H9 (cell line): ENCODE results near the gene DCPS. TPM values are rescaled to one million over a fixed set of nuclear protein-coding genes. Genes with fewer than 3 reads are reported as not detected.

Experiments used
- DNase-seq: peaks from one replicate; pipeline ENCODE4 v3.0.0-alpha.2; 2017
- H2AFZ ChIP-seq: one replicate; pipeline ENCODE4 v1.6.1; 2013; ENCODE audit warnings: mild to moderate bottlenecking, low read length, control low read depth, moderate library complexity
- H2AK5ac ChIP-seq: 2 replicates; pipeline ENCODE4 v1.6.1; 2013; ENCODE audit warnings: low read length, control low read depth, mixed read lengths; ENCODE audit not compliant: insufficient read length
- H2BK120ac ChIP-seq: one replicate; pipeline ENCODE4 v1.6.1; 2013; ENCODE audit warnings: low read depth, mild to moderate bottlenecking, low read length, control low read depth, inconsistent platforms; ENCODE audit not compliant: poor library complexity, severe bottlenecking
- H2BK12ac ChIP-seq: 2 replicates; pipeline ENCODE4 v1.6.1; 2013; ENCODE audit warnings: low read length, control low read depth, mixed read lengths, low read depth; ENCODE audit not compliant: insufficient read length
- H2BK15ac ChIP-seq: 2 replicates; pipeline ENCODE4 v1.6.1; 2013; ENCODE audit warnings: low read depth, low read length, control low read depth
- H2BK20ac ChIP-seq: one replicate; pipeline ENCODE4 v1.6.1; 2013; ENCODE audit warnings: low read depth, mild to moderate bottlenecking, low read length, control low read depth, inconsistent platforms; ENCODE audit not compliant: poor library complexity, severe bottlenecking
- H2BK5ac ChIP-seq: 2 replicates; pipeline ENCODE4 v1.6.1; 2013; ENCODE audit warnings: low read length, control low read depth, mixed read lengths; ENCODE audit not compliant: insufficient read length
- H3K14ac ChIP-seq: 2 replicates; pipeline ENCODE4 v1.6.1; 2013; ENCODE audit warnings: low read length, control low read depth; ENCODE audit not compliant: insufficient read depth
- H3K18ac ChIP-seq: 2 replicates; pipeline ENCODE4 v1.6.1; 2013; ENCODE audit warnings: low read depth, mild to moderate bottlenecking, mixed read lengths, low read length, control low read depth; ENCODE audit not compliant: insufficient read length
- H3K23ac ChIP-seq: 2 replicates; pipeline ENCODE4 v1.6.1; 2013; ENCODE audit warnings: low read length, control low read depth, mixed read lengths, low read depth; ENCODE audit not compliant: insufficient read length
- H3K23me2 ChIP-seq: 2 replicates; pipeline ENCODE4 v1.6.1; 2013; ENCODE audit warnings: low read depth, mild to moderate bottlenecking, mixed read lengths, low read length, control low read depth; ENCODE audit not compliant: insufficient read length, poor library complexity, severe bottlenecking
- H3K27ac ChIP-seq: 2 replicates; pipeline ENCODE4 v1.5.1; 2013; ENCODE audit warnings: low read length, control low read depth, mixed read lengths, low read depth; ENCODE audit not compliant: insufficient read length
- H3K27me3 ChIP-seq: 2 replicates; pipeline ENCODE4 v1.6.1; 2013; ENCODE audit warnings: low read length, control low read depth, inconsistent platforms; ENCODE audit not compliant: insufficient read depth
- H3K4ac ChIP-seq: 2 replicates; pipeline ENCODE4 v1.6.1; 2013; ENCODE audit warnings: low read depth, mild to moderate bottlenecking, control low read depth, inconsistent platforms, low read length, moderate library complexity
- H3K4me1 ChIP-seq: 2 replicates; pipeline ENCODE4 v1.6.1; 2013; ENCODE audit warnings: low read length, control low read depth, inconsistent platforms; ENCODE audit not compliant: insufficient read depth
- H3K4me2 ChIP-seq: 2 replicates; pipeline ENCODE4 v1.6.1; 2013; ENCODE audit warnings: low read length, control low read depth, mixed read lengths; ENCODE audit not compliant: insufficient read length, insufficient read depth
- H3K56ac ChIP-seq: 2 replicates; pipeline ENCODE4 v1.6.1; 2013; ENCODE audit warnings: low read depth, mild to moderate bottlenecking, mixed read lengths, low read length, control low read depth; ENCODE audit not compliant: insufficient read length
- H3K79me1 ChIP-seq: 2 replicates; pipeline ENCODE4 v1.6.1; 2013; ENCODE audit warnings: low read depth, mild to moderate bottlenecking, moderate library complexity, low read length, control low read depth, inconsistent platforms; ENCODE audit not compliant: insufficient read depth, poor library complexity, severe bottlenecking
- H3K79me2 ChIP-seq: 2 replicates; pipeline ENCODE4 v1.6.1; 2013; ENCODE audit warnings: low read length, control low read depth, inconsistent platforms; ENCODE audit not compliant: insufficient read depth
- H3K9ac ChIP-seq: 2 replicates; pipeline ENCODE4 v1.6.1; 2013; ENCODE audit warnings: low read length, control low read depth, mixed read lengths; ENCODE audit not compliant: insufficient read length; ENCODE audit errors: extremely low read depth
- H3K9me3 ChIP-seq: one replicate; pipeline ENCODE4 v1.6.1; 2013; ENCODE audit warnings: low read depth, low read length, inconsistent platforms; ENCODE audit not compliant: control insufficient read depth
- H3T11ph ChIP-seq: one replicate; pipeline ENCODE4 v1.6.1; 2013; ENCODE audit warnings: mild to moderate bottlenecking, low read length, control low read depth, inconsistent platforms
- H4K20me1 ChIP-seq: one replicate; pipeline ENCODE4 v1.6.1; 2013; ENCODE audit not compliant: control insufficient read depth, insufficient read length, insufficient read depth
- H4K5ac ChIP-seq: 2 replicates; pipeline ENCODE4 v1.6.1; 2013; ENCODE audit warnings: low read depth, mild to moderate bottlenecking, mixed read lengths, low read length, control low read depth; ENCODE audit not compliant: insufficient read length
- H4K8ac ChIP-seq: replicated peaks from 2 replicates; pipeline ENCODE4 v1.6.1; 2013; ENCODE audit warnings: low read length, control low read depth, mixed read lengths, low read depth; ENCODE audit not compliant: insufficient read length
- H4K91ac ChIP-seq: 2 replicates; pipeline ENCODE4 v1.6.1; 2013; ENCODE audit warnings: low read depth, mild to moderate bottlenecking, moderate library complexity, mixed read lengths, low read length, control low read depth; ENCODE audit not compliant: insufficient read length
- H3K27ac Mint-ChIP-seq, 3 experiments: 2 replicates in 2 of 3; 3 replicates in 1 of 3; pipeline ENCODE4 v1.8.0; 2020 to 2021; ENCODE audit warnings: mixed read lengths in 3 of 3, mild to moderate bottlenecking in 1 of 3, moderate library complexity in 1 of 3
- H3K27me3 Mint-ChIP-seq: 2 replicates; pipeline ENCODE4 v1.8.0; 2021; ENCODE audit warnings: low read depth, mild to moderate bottlenecking, moderate library complexity, mixed read lengths
- H3K36me3 Mint-ChIP-seq, 3 experiments: 2 replicates in 2 of 3; 3 replicates in 1 of 3; pipeline ENCODE4 v1.8.0; 2020 to 2021; ENCODE audit warnings: low read depth in 3 of 3, mixed read lengths in 3 of 3; ENCODE audit not compliant: insufficient read depth in 1 of 3
- H3K4me1 Mint-ChIP-seq, 2 experiments: 2 replicates each; pipeline ENCODE4 v1.8.0; 2020; ENCODE audit warnings: mixed read lengths in 2 of 2
- H3K4me3 Mint-ChIP-seq, 2 experiments: 2 replicates in 1 of 2; 3 replicates in 1 of 2; pipeline ENCODE4 v1.8.0; 2020 to 2021; ENCODE audit warnings: mild to moderate bottlenecking in 2 of 2, mixed read lengths in 2 of 2, moderate library complexity in 1 of 2
- H3K9me3 Mint-ChIP-seq, 2 experiments: 2 replicates in 1 of 2; 3 replicates in 1 of 2; pipeline ENCODE4 v1.8.0; 2020; ENCODE audit warnings: mild to moderate bottlenecking in 2 of 2, mixed read lengths in 2 of 2, moderate library complexity in 1 of 2
- CTCF ChIP-seq: fragments of 200-600 bp; sonication (generic); conservative IDR thresholded peaks from 3 replicates; pipeline ENCODE4 v1.8.0; 2021; ENCODE audit warnings: antibody characterized with exemption, mild to moderate bottlenecking
- WGBS: extraction: QIAGEN DNeasy Blood & Tissue Kit; methylation state at CpG from one replicate; pipeline ENCODE4 v1.1.7; 2013; ENCODE audit warnings: missing lambda C conversion rate, low lambda C conversion rate, mixed read lengths; ENCODE audit not compliant: insufficient read length; ENCODE audit errors: extremely low coverage; 5-methylcytosine and 5-hydroxymethylcytosine counted together
- total RNA-seq: library from RNA; stranded (reverse); gene quantifications from 2 replicates; pipeline ENCODE4 v1.2.1, GENCODE V29; 2021

DCPS gene
- total RNA-seq, 1 experiment from 2014 or later, result 27.7 TPM

- Histone ChIP-seq H3K9me3 (no peaks in the 10 kb centered on the region), H3T11ph (no peak overlapping the region), H3K27me3 (no peaks in the 10 kb centered on the region), H3K27ac (no peak overlapping the region), H3K79me1 (no peaks in the 10 kb centered on the region), H2BK12ac (no peak overlapping the region), H3K4me1 (no peaks in the 10 kb centered on the region; the same call in 1 of the 2 replicates), H4K20me1 (no peaks in the 10 kb centered on the region), H3K23ac (no peak overlapping the region), H2BK15ac (no peak overlapping the region), H3K23me2 (no peaks in the 10 kb centered on the region), H4K5ac (no peak overlapping the region), H3K9ac (no peak overlapping the region), H3K79me2 (no peaks in the 10 kb centered on the region), H2AK5ac (no peak overlapping the region), H3K4ac (no peak overlapping the region), H2BK20ac (no peak overlapping the region), H3K18ac (no peak overlapping the region), H2BK120ac (no peak overlapping the region), H2AFZ (no peak overlapping the region), H3K56ac (no peak overlapping the region), H4K91ac (no peak overlapping the region), H3K4me2 (no peak overlapping the region), H3K14ac (no peak overlapping the region), H4K8ac (no peak overlapping the region), H2BK5ac (no peak overlapping the region)
- no peak for TF ChIP-seq CTCF
- no peaks in the 10 kb centered on the region for H3K36me3 Mint-ChIP-seq
- H3K4me3 Mint-ChIP-seq, result no peak overlapping the region
- H3K9me3 Mint-ChIP-seq, result no peaks in the 10 kb centered on the region
- no peak for DNase-seq
- no peak overlapping the region for H3K27ac Mint-ChIP-seq
- no peaks in the 10 kb centered on the region; the same call in 1 of the 2 replicates for H3K27me3 Mint-ChIP-seq
- no CpG with 5 or more reads among the region's 3 CpGs for WGBS
- H3K4me1 Mint-ChIP-seq, result peaks cover 18 to 40% of the 10 kb centered on the region in 2 experiments
These were observed 66.2 kb downstream of the DCPS start for GRCh38 chr11:126370016-126370415.
